ENCODE measurements around the gene CSMD2.

DNA sequence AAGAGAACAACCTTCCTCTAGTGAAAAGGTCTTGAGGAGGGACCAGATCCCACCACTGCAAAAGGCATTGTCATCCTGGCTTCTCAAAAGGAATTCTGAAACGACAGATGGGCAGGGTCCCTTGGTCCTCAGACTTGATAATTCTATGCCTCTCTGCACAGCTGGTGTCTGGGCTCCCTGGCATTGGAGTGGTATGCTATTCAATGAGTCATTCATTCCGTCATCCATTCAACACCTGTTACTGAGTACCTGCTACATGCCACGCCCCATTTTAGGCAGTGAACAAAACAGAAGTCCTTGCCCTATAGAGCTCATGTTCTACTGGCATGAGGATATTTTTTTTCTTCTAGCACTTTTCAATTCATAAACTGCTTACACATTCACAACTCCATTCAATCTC lies 347.0 kb downstream of the CSMD2 start:
- TF ChIP-seq CTCF (IDR thresholded peaks at IDR 0.05): no peak
- TF ChIP-seq EZH2 (IDR thresholded peaks at IDR 0.05): no peak
- TF ChIP-seq EZH2phosphoT487 (IDR thresholded peaks at IDR 0.05): no peak

Measured in neural progenitor cell (in vitro differentiated cells).